Stimulated activated CD4-positive, alpha-beta T cell treated with anti-CD3 and anti-CD28 coated beads, Interleukin-2, amount 100 ng/mL, for 24 hours (primary cell): ENCODE results near the gene PAIP2B.
"Not testable (repeated sequence)": the region's sequence is repeated elsewhere in the genome, so short reads cannot be mapped to it uniquely, and the experiment has no call there.

Experiments
- DNase-seq, 2 donors: peaks; one replicate each; pipeline ENCODE4 v3.0.0-alpha.2; 2020

PAIP2B gene

GRCh38 chr2:71215447-71215846, 11.5 kb downstream of the PAIP2B start:
- DNase-seq = no peak

- DNase-seq = no peak
Measured at GRCh38 chr2:71212336-71212735, 14.6 kb downstream of the PAIP2B start.

- no peak for DNase-seq
Measured at GRCh38 chr2:71210292-71210691, 16.6 kb downstream of the PAIP2B start.

- DNase-seq = no peak
Measured at GRCh38 chr2:71208756-71209155, 18.1 kb downstream of the PAIP2B start.

- no peak for DNase-seq
Measured at GRCh38 chr2:71207601-71208000, 19.3 kb downstream of the PAIP2B start.

- no peak for DNase-seq
Measured at GRCh38 chr2:71206271-71206670, 20.6 kb downstream of the PAIP2B start.

- no peak for DNase-seq
Measured at GRCh38 chr2:71191570-71191943, 35.3 kb downstream of the PAIP2B start.

- no peak for DNase-seq
Measured at GRCh38 chr2:71190656-71191569, 36.0 kb downstream of the PAIP2B start.

GRCh38 chr2:71187589-71187988, 39.3 kb downstream of the PAIP2B start:
- no peak for DNase-seq

- DNase-seq = no peak
Measured at GRCh38 chr2:71186973-71187372, 39.9 kb downstream of the PAIP2B start.

GRCh38 chr2:71183306-71184115, 43.4 kb downstream of the PAIP2B start:
- not testable (repeated sequence) for DNase-seq

- no peak for DNase-seq
Measured at GRCh38 chr2:71181316-71181715, 45.6 kb downstream of the PAIP2B start.

- not testable (repeated sequence) for DNase-seq
Measured at GRCh38 chr2:71178836-71179235, 48.1 kb downstream of the PAIP2B start.

GRCh38 chr2:71174207-71174606, 52.7 kb downstream of the PAIP2B start:
- DNase-seq = no peak

GRCh38 chr2:71173096-71173495, 53.8 kb downstream of the PAIP2B start:
- DNase-seq = no peak

GRCh38 chr2:71166812-71167211, 60.1 kb downstream of the PAIP2B start:
- DNase-seq = no peak

- DNase-seq = peak; percentile 71 to 74
Measured at GRCh38 chr2:71157124-71157793, 69.6 kb downstream of the PAIP2B start.

GRCh38 chr2:71156573-71156972, 70.3 kb downstream of the PAIP2B start:
- no peak for DNase-seq

GRCh38 chr2:71155846-71156245, 71.1 kb downstream of the PAIP2B start:
- DNase-seq = no peak

- DNase-seq = peak in 1 of 2 donors; percentile 13
Measured at GRCh38 chr2:71154798-71155197, 72.1 kb downstream of the PAIP2B start.

- no peak for DNase-seq
Measured at GRCh38 chr2:71154279-71154678, 72.6 kb downstream of the PAIP2B start.

GRCh38 chr2:71153585-71154224, 73.2 kb downstream of the PAIP2B start:
- no peak for DNase-seq

- DNase-seq = peak in 1 of 2 donors; percentile 4
Measured at GRCh38 chr2:71151620-71152019, 75.3 kb downstream of the PAIP2B start.
